Liver (tissue), 3 donors: ENCODE measurements around the gene PPP1R13B.

ENCODE experiments used
- CTCF ChIP-seq: fragments of 150-350 bp; IDR thresholded peaks from 2 replicates; pipeline ENCODE4 v1.5.1; 2017; ENCODE audit warnings: improper control_type of control experiment, low read depth, low read length; ENCODE audit not compliant: missing input control
- EGR1 ChIP-seq, 2 donors: IDR thresholded peaks; 2 replicates each; pipeline ENCODE4 v1.6.1; 2016 to 2018; ENCODE audit warnings: antibody characterized with exemption in 2 of 2, low read depth in 2 of 2
- FOXA1 ChIP-seq: IDR thresholded peaks from 2 replicates; pipeline ENCODE4 v1.6.1; 2016; ENCODE audit warnings: antibody characterized with exemption
- HNF4G ChIP-seq: IDR thresholded peaks from 2 replicates; pipeline ENCODE4 v1.6.1; 2016; ENCODE audit warnings: antibody characterized with exemption
- RAD21 ChIP-seq, 2 donors: IDR thresholded peaks; 2 replicates each; pipeline ENCODE4 v1.6.1; 2016; ENCODE audit warnings: antibody characterized with exemption in 2 of 2, mild to moderate bottlenecking in 2 of 2
- SP1 ChIP-seq: IDR thresholded peaks from 2 replicates; pipeline ENCODE4 v1.6.1; 2018; ENCODE audit warnings: antibody characterized with exemption, mild to moderate bottlenecking
- YY1 ChIP-seq: IDR thresholded peaks from 2 replicates; pipeline ENCODE4 v1.6.1; 2016; ENCODE audit warnings: antibody characterized with exemption, mild to moderate bottlenecking
- TF ChIP-seq, protein P1 (sequence below): IDR thresholded peaks from 2 replicates; pipeline ENCODE4 v1.6.1; 2016; ENCODE audit warnings: antibody characterized with exemption, mild to moderate bottlenecking
- donor health status: healthy.
- donor health status: healthy.

DNA sequence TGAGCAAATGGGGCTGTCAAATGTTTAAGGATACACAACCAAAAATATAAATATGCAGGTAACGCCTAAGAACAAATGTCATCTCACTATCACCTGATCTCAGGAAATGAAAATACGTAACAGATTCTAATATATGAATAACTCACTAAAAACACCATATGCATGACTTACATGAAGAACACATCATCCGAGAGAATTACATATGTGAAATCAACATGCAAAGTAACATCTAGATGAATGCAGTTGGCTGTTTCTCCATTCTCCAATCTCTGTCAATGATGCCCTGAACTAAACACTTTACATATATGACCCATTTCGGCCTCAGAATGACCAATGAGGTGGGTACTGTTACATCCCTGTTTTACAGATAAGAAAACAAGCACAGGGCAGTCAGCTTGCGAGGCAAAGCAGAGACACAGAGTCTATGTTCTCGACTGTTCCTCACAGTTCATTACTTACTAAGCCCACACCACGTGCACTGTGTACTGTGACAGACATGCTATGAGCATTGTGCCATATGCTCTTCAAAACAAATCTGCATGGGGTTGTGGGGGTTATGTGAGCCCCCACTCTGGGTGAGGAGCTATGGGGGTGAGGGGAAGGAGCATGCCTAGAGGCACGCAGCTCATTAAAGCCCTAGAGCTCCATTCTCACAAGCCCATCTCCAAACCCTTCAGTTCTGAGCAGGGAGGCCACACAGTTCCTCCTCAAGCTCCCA, 89.2 kb downstream of the PPP1R13B start:
- TF ChIP-seq CTCF (no peak), SP1 (no peak), FOXA1 (no peak), RAD21 (IDR thresholded peaks at IDR 0.05) (no peak), YY1 (no peak), EGR1 (IDR thresholded peaks at IDR 0.05; ENCODE audit: low read depth in 2 of 2) (no peak), HNF4G (no peak)
- TF ChIP-seq, protein P1, sequence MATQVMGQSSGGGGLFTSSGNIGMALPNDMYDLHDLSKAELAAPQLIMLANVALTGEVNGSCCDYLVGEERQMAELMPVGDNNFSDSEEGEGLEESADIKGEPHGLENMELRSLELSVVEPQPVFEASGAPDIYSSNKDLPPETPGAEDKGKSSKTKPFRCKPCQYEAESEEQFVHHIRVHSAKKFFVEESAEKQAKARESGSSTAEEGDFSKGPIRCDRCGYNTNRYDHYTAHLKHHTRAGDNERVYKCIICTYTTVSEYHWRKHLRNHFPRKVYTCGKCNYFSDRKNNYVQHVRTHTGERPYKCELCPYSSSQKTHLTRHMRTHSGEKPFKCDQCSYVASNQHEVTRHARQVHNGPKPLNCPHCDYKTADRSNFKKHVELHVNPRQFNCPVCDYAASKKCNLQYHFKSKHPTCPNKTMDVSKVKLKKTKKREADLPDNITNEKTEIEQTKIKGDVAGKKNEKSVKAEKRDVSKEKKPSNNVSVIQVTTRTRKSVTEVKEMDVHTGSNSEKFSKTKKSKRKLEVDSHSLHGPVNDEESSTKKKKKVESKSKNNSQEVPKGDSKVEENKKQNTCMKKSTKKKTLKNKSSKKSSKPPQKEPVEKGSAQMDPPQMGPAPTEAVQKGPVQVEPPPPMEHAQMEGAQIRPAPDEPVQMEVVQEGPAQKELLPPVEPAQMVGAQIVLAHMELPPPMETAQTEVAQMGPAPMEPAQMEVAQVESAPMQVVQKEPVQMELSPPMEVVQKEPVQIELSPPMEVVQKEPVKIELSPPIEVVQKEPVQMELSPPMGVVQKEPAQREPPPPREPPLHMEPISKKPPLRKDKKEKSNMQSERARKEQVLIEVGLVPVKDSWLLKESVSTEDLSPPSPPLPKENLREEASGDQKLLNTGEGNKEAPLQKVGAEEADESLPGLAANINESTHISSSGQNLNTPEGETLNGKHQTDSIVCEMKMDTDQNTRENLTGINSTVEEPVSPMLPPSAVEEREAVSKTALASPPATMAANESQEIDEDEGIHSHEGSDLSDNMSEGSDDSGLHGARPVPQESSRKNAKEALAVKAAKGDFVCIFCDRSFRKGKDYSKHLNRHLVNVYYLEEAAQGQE, result no peak
